Measurements from ENCODE around the gene SMIM33.
"Not testable (repeated sequence)": the region's sequence is repeated elsewhere in the genome, so short reads cannot be mapped to it uniquely, and the experiment has no call there.

Gene SMIM33

DNA sequence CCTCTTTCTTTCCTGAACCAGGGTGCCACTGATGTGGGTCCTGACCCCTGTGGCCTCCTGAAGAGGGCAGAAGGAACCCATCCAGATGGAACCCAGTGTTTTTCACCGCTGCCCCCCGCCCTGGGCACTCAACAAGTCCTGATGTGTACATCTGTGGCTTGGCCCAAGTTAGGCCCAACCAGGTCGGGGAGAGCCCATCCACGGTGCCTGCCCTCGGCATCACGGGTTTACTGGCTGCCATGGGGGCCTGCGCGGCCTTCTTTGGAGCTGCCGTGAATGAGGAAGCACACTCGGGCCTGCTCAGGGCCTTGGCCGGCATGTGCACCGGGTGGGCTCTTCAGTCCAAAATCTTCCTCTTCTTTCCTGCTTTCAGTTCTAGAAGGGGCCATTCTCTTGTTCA lies 14.0 kb upstream of the SMIM33 start:
- DNase-seq (ENCODE audit: low read depth in 4 of 4, low spot score in 1 of 4) = no peak

- no peak for DNase-seq (ENCODE audit: low read depth in 4 of 4, low spot score in 1 of 4)
Measured at GRCh38 chr5:139457241-139457640, 13.6 kb upstream of the SMIM33 start.

- DNase-seq (ENCODE audit: low read depth in 4 of 4, low spot score in 1 of 4) = no peak
Measured at GRCh38 chr5:139457653-139458306, 13.0 kb upstream of the SMIM33 start.

DNA sequence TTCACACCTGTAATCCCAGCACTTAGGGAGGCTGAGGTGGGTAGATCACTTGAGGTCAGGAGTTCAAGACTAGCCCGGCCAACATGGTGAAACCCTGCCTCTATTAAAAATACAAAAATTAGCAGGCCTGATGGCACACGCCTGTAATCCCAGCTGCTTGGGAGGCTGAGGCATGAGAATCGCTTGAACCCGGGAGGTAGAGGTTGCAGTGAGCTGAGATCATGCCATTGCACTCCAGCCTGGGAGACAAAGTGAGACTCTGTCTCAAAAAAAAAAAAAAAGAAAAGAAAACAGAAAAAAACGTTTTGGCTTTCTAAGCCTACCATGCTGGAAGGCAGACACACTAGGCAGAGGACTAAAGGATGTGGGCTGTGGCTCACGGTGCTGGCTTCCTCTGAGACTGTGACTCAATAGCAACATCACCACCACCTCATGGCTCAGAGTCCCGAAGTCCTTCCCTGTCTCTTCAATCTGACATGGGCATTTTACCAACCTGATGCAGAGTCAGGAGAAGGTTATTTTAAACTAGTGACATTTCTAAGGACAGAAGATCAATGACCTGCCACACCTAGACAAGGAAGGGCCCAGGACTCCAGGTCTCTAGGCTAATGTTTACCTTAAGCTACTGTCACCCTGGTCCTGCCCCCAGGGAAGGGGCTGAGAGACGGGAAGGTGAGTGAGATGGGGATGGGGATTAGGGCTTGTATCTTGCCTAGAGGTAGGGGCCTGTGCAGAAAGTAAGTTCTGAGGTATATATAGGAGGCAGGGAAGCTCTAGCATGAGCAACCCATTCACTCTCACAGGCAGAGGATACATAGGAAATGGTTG lies 12.0 kb upstream of the SMIM33 start:
- peak in 3 of 4 experiments; percentile 46 to 68 (median 56) for DNase-seq (ENCODE audit: low read depth in 4 of 4, low spot score in 1 of 4)

- DNase-seq (ENCODE audit: low read depth in 4 of 4, low spot score in 1 of 4) = no peak
Measured at GRCh38 chr5:139459451-139459934, 11.3 kb upstream of the SMIM33 start.

DNA sequence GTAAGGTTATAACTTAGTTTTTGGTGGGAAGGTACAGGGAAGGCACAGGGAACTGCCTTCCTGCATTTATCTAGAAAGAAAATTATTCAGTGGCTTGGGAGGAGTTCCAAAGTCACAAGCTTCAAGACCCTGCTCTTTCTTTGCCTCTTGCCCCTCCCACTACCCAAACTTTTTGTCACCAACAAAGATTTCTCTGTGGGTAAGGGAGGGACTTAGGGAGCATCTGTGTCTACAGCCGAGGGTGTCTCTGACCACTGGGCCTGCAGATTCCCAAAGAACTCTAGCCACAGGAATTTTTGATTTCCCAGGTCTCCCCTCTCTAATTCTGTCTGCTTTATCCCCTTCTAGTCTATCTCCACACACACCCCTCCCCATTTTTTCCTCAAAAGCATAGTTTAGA lies 10.3 kb upstream of the SMIM33 start:
- DNase-seq (ENCODE audit: low read depth in 4 of 4, low spot score in 1 of 4) = no peak

DNA sequence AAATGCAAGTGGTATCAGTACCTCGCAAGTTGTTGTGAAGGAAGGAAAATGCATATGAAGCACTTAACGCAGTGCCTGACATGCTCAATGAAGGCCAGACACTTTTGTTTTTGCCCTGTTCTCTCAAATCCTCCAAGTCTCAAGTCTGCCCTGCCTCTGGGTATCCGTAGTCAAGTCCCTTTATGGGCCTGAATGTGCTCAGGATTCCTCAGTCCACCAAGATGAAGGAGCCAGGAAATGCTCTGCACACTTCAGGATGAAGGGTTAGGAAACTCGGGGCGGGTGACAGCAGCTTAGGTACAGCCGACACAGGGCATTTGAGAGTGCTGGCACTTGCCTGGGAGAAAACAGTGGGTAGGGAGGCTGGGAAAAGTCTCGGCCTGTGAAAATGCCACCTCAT lies 9.6 kb upstream of the SMIM33 start:
- DNase-seq (ENCODE audit: low read depth in 4 of 4, low spot score in 1 of 4) = no peak

DNA sequence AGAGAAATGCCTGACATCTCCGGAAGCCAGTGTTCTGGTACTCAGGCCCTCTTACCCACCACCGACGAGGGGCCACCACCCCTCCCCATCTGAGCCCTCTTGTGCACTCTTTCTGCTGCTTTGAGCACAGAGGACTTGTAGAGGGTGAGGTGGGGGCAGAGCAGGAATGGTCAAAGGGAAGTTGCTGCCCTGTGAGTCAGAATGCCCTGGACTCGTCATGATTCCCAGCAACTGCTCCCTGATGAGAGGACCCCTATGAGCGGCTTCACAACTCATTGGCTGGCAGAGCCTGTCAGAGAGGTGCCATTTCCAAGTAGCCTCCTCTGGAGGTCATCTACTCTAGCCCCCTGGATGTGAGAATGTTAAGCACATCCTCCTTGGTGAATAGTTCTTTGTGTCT lies 9.1 kb upstream of the SMIM33 start:
- no peak for DNase-seq (ENCODE audit: low read depth in 4 of 4, low spot score in 1 of 4)

DNA sequence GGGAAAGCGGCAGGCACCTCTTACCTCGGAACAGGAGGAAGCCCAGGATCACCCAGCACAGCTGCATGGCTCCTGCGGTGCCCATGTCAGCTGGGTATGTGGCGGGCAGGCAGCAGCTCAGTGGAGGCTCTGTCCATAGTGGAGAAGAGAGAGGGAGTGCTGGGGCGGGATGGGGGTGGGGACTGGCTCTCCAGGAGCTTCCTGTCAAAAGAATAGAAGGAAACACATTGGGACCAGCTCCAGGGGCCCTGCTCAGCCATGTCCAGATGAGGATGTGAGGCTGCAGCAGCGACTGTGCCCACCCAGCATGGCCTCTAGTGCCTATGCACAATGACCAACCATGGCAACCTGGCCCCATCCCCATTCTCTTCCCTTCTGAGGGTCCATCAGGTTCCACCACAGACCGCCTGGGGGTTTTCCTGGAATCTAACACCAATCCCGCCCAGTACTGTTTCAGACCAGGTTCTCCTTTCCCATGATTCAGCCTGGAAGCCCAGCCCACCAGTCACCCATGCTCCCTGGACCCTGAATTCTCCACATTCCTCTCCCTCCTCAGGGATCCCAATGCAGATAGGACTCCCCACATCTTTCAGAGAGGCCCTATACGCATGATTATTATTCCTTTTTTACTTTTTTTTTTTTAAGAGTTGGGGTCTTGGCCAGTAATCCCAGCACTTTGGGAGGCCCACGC lies 8.1 kb upstream of the SMIM33 start, which contains the start of gene ECSCR:
Gene ECSCR (minus strand): TSS at position 158 of the 691 bp plus-strand sequence. CDS start 73 bp downstream, at position 85.
- no peak for DNase-seq (ENCODE audit: low read depth in 4 of 4, low spot score in 1 of 4)

- DNase-seq (ENCODE audit: low read depth in 4 of 4, low spot score in 1 of 4) = no peak
Measured at GRCh38 chr5:139468421-139468931, 2.3 kb upstream of the SMIM33 start.

- DNase-seq (ENCODE audit: low read depth in 4 of 4, low spot score in 1 of 4) = no peak
Measured at GRCh38 chr5:139472386-139473030, 1.7 kb downstream of the SMIM33 start.

DNA sequence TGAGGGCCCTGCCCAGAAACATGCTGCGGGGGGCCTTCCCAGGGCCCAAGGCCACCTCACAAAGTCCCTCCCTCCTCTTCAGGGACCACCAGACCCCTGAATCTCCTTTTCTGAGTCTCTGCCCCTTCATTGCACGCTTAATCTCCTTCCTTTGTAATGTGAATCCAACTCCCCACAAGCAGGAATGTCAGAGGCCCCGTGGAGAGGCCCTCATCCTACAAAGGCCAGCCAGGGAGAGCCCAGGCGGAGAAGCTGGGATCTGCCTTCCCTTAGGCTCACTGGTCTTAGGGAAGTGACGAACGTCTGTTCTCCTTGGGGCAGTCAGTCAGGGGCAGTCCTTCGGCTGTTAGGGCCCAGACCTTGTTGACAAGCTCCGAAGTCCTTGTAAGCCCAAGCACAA lies 2.3 kb downstream of the SMIM33 start:
- no peak for DNase-seq (ENCODE audit: low read depth in 4 of 4, low spot score in 1 of 4)

DNA sequence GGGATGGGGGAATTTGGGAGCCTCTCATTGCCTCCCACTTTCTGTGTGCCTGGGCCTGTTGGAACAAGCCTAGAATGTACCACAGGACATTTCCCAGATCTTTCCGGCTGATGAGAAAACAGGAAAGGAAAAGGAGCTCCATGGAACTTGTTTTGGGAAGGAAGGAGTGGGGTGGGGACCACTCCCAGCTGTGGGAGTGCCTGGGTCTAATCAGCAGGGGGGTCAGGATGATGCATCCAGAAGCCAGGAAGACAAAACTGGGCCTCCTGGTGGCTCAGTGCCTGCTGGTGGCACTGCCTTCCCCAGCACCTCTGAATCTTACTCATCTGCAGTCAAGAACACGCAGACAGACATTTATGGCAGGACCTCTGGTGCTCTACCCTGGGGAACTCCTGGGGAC lies 2.8 kb downstream of the SMIM33 start:
- DNase-seq (ENCODE audit: low read depth in 4 of 4, low spot score in 1 of 4) = no peak

GRCh38 chr5:139474890-139475791 lies 4.3 kb downstream of the SMIM33 start:
- no peak for DNase-seq (ENCODE audit: low read depth in 4 of 4, low spot score in 1 of 4)

DNA sequence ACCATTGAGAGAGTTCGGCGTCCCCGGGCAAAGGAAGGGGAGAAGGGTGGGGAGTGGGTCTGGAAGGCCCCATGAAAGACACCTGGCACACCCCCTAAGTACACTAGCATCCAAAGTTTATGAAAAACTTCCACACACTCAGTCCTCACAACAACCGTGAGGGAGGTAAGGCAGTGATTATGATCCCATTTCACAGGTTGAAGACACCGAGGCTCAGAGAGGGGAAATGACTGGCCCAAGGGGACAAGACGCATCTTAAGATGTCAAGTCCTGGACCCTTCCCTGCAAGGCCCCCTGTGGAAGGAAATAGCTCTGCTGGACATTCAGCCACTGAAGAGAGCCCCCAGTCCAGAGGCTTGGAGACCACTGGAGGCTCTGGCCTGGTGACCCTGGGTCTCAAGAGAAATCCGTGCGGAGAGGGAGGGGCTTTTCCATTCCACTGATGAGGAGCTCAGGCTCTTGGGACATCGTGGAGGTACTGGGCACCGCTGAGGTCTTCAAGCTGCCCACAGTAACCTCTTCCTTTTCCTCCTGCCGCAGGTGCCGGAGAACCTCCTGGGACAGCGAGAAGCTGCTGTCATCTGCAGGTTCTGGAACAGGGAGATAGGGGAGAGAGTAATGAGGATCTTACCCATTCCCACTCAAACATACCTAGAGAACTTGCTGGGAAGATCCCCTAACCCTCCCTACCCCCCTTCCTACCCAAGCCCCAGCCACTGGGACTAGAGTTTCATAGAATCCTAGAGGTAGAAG lies 5.2 kb downstream of the SMIM33 start:
- DNase-seq (ENCODE audit: low read depth in 4 of 4, low spot score in 1 of 4) = no peak

DNA sequence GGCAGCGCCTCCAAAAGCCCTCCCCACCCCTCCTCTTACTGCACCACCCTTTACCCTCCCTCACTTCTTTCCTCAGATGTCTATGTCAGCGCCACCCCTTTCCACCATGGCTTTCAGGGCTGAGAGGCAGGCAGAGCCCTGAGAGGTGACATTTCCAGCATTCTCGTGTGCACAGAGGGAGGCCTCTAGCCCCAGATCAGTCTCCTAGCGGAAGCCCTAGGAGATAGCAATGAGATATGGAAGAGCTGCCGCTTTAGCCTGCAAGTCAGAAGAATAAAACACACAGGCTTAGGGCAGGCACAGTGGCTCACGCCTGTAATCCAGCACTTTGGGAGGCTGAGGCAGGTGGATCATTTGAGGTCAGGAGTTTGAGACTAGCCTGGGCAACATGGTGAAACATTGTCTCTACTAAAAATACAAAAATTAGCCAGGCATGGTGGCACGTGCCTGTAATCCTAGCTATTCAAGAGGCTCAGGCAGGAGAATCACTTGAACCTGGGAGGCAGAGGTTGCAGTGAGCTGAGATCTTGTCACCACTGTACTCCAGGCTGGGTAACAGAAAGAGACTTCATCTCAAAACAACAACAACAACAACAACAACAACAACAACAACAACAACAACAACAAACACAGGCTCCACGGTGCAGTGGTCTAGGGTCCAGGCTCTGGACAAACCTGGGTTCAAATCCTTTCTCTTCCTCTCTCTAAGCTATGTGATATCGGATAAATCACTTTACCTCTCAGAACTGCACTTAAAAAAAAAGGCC lies 8.0 kb downstream of the SMIM33 start:
- not testable (repeated sequence) for DNase-seq (ENCODE audit: low read depth in 4 of 4, low spot score in 1 of 4)

DNA sequence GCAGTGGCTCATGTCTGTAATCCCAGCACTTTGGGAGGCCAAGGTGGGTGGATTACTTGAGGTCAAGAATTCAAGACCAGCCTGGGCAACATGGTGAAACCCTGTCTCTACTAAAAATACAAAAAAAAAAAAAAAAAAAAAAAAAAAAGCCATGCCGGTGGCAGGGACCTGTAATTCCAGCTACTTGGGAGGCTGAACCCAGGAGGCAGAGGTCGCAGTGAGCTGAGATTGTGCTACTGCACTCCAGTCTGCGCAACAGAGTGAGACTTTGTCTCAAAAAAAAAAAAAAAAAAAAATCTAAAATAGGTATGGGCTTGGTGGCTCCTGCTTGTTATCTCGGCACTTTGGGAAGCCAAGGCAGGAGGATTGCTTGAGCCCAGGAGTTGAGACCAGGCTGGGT lies 8.9 kb downstream of the SMIM33 start:
- not testable (repeated sequence) for DNase-seq (ENCODE audit: low read depth in 4 of 4, low spot score in 1 of 4)

- DNase-seq (ENCODE audit: low read depth in 4 of 4, low spot score in 1 of 4) = no peak
Measured at GRCh38 chr5:139481122-139481533, 10.3 kb downstream of the SMIM33 start.
